Lower leg skin (tissue), 3 donors: ENCODE results near the gene LRCOL1.

Source experiments
- POLR2A ChIP-seq, 2 donors: fragments of 450-650 bp; IDR thresholded peaks; one replicate each; pipeline ENCODE4 v1.6.1; 2016 to 2017; ENCODE audit warnings: antibody characterized with exemption in 2 of 2, mild to moderate bottlenecking in 1 of 2, moderate library complexity in 1 of 2
- TF ChIP-seq, protein P1 (sequence below), 3 donors: fragments of 450-650 bp; IDR thresholded peaks; one replicate each; pipeline ENCODE4 v1.5.1; 2016; ENCODE audit warnings: antibody characterized with exemption in 3 of 3, mild to moderate bottlenecking in 3 of 3, moderate library complexity in 2 of 3

DNA sequence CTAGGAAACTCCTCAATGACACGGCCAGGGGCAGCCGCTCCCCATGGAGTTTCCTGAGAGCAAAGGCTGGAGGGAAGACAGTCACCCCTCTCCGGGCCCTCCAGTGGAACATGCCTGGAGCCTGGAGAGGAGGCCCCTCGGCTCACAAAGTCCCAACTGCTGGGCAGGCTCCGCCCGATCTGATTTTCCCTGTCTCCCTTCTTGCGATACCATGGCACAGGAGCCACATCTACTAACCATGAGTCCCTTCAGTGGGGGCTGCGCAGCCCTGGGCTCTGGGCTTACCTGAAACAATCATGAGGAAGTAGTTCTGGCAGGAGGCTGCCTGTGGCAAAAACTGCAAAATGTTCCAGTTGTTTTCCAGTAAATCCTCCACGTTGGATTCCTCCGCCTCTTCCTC lies 23.5 kb upstream of the LRCOL1 start:
- TF ChIP-seq, protein P1, sequence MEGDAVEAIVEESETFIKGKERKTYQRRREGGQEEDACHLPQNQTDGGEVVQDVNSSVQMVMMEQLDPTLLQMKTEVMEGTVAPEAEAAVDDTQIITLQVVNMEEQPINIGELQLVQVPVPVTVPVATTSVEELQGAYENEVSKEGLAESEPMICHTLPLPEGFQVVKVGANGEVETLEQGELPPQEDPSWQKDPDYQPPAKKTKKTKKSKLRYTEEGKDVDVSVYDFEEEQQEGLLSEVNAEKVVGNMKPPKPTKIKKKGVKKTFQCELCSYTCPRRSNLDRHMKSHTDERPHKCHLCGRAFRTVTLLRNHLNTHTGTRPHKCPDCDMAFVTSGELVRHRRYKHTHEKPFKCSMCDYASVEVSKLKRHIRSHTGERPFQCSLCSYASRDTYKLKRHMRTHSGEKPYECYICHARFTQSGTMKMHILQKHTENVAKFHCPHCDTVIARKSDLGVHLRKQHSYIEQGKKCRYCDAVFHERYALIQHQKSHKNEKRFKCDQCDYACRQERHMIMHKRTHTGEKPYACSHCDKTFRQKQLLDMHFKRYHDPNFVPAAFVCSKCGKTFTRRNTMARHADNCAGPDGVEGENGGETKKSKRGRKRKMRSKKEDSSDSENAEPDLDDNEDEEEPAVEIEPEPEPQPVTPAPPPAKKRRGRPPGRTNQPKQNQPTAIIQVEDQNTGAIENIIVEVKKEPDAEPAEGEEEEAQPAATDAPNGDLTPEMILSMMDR (IDR thresholded peaks at IDR 0.05): no peak
- TF ChIP-seq POLR2A (IDR thresholded peaks at IDR 0.05): no peak
